Caco-2 (cell line): ENCODE measurements around the gene PVR. TPM values are rescaled to one million over a fixed set of nuclear protein-coding genes. Genes with fewer than 3 reads are reported as not detected.
"Not testable (repeated sequence)": the region's sequence is repeated elsewhere in the genome, so short reads cannot be mapped to it uniquely, and the experiment has no call there.

Source experiments
- BruUV-seq: library from RNA; stranded (reverse); fragments of 400-500 nt; replicated peaks from 2 replicates; lab custom pipeline; 2021; lab: Mats Ljungman, UMichigan
- CTCF ChIA-PET: fragments of 300-600 bp; sonication (Branson Sonifier 250); formaldehyde crosslinking; loops from one replicate; lab custom pipeline; 2022; ENCODE audit warnings: antibody characterized with exemption; lab: Charles Lee
- POLR2A ChIA-PET: fragments of 300-600 bp; sonication (Branson Sonifier 250); formaldehyde crosslinking; loops from one replicate; lab custom pipeline; 2022; ENCODE audit warnings: antibody characterized with exemption; lab: Charles Lee
- DNase-seq, 2 experiments: peaks; one replicate each; pipeline versions ENCODE4 v3.0.0 to v3.0.0-alpha.2; 2020 to 2022
- H3K27me3 ChIP-seq: replicated peaks from 2 replicates; pipeline ENCODE4 v1.6.0; 2011; ENCODE audit warnings: low read length; ENCODE audit not compliant: control insufficient read depth, insufficient read depth
- H3K36me3 ChIP-seq: 2 replicates; pipeline ENCODE4 v1.5.1; 2011; ENCODE audit warnings: low read length; ENCODE audit not compliant: control insufficient read depth, insufficient read depth
- H3K4me1 ChIP-seq: fragments of 250-450 bp; sonication (Bioruptor Pico); 2 replicates; pipeline ENCODE4 v1.5.1; 2020; ENCODE audit warnings: mild to moderate bottlenecking
- H3K4me3 ChIP-seq: 2 replicates; pipeline ENCODE4 v1.5.1; 2011; ENCODE audit warnings: low read depth, mild to moderate bottlenecking, control low read depth, low read length
- H3K9me3 ChIP-seq: fragments of 250-450 bp; sonication (Bioruptor Pico); 2 replicates; pipeline ENCODE4 v1.5.1; 2020; ENCODE audit warnings: mild to moderate bottlenecking, moderate library complexity
- H3K27ac Mint-ChIP-seq: one replicate; pipeline ENCODE4 v1.8.0; 2022; ENCODE audit warnings: mixed read lengths; ENCODE audit not compliant: unreplicated experiment
- H3K27me3 Mint-ChIP-seq: one replicate; pipeline ENCODE4 v1.8.0; 2022; ENCODE audit warnings: mixed read lengths; ENCODE audit not compliant: insufficient read depth, unreplicated experiment
- H3K36me3 Mint-ChIP-seq: one replicate; pipeline ENCODE4 v1.8.0; 2022; ENCODE audit warnings: mild to moderate bottlenecking, mixed read lengths; ENCODE audit not compliant: insufficient read depth, unreplicated experiment
- H3K4me1 Mint-ChIP-seq: one replicate; pipeline ENCODE4 v1.8.0; 2022; ENCODE audit warnings: low read depth, mixed read lengths; ENCODE audit not compliant: unreplicated experiment
- H3K4me3 Mint-ChIP-seq: one replicate; pipeline ENCODE4 v1.8.0; 2022; ENCODE audit warnings: mild to moderate bottlenecking, moderate library complexity, mixed read lengths; ENCODE audit not compliant: unreplicated experiment
- H3K9me3 Mint-ChIP-seq: one replicate; pipeline ENCODE4 v1.8.0; 2022; ENCODE audit warnings: mixed read lengths; ENCODE audit not compliant: unreplicated experiment
- intact Hi-C: fragments of 100-400 bp; cut with micrococcal nuclease; formaldehyde crosslinking; loops from one replicate; pipeline ENCODE4 v1.10.0; 2022; ENCODE audit not compliant: unreplicated experiment
- total RNA-seq: library from RNA; stranded (reverse); gene quantifications from 2 replicates; pipeline ENCODE4 v1.2.3, GENCODE V29; 2022
- TF ChIP-seq, protein P1 (sequence below), 2 experiments: fragments of 200-600 bp in 1 of 2; IDR thresholded peaks; 1 replicate in 1 of 2; 2 replicates in 1 of 2; pipeline versions ENCODE4 v1.5.1 to v1.8.0; 2011 to 2022; ENCODE audit warnings: antibody characterized with exemption in 1 of 2, control low read depth in 1 of 2, inconsistent platforms in 1 of 2, low read depth in 1 of 2, low read length in 1 of 2, mild to moderate bottlenecking in 1 of 2, moderate library complexity in 1 of 2; ENCODE audit not compliant: insufficient read depth in 1 of 2, severe bottlenecking in 1 of 2, unreplicated experiment in 1 of 2

PVR gene
- total RNA-seq, 1 experiment from 2014 or later = 86.5 TPM

DNA sequence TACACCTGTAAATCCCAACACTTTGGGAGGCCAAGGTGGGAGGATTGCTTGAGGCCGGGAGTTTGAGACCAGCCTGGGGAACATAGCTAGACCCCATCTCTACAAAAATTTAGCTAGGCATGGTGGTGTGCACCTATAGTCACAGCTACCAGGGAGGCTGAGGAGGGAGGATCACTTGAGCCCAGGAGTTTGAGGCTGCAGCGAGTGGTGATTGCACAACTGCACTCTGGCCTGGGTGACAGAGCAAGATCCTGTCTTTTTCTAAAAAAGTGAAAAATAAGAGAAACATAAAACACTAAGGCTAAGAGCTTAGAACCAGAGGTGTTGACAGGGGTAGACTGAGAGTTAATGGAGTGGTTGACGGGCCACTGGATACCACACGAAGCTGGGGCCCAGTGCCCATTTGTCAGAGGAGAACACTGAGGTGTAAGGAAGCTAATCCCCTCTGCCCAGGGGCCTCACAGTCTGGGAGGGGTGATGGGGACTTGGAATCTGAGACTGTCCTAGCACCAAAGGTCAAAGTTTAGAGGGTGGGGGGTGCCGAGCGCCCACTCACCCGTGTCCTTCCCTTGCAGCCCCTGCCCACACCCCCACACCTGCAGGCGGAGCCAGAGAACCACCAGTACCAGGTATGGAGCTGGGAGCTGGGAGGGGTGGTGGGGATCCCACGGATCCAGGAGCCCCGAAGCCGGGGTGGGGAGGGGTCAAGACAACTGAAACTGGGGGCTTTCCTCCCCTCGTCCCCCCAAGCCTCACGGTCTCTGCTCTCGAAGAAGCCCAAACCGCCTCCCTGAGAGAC is 38.5 kb downstream of the PVR start:
- DNase-seq = no peak
- BruUV-seq = no TSS peak
- Histone ChIP-seq H3K27me3 (no peaks in the 10 kb centered on the region), H3K4me1 (peaks cover 15% of the 10 kb centered on the region), H3K4me3 (no peak overlapping the region), H3K36me3 (no peaks in the 10 kb centered on the region; the same call in 1 of the 2 replicates), H3K9me3 (no peaks in the 10 kb centered on the region)
- H3K36me3 Mint-ChIP-seq = no peaks in the 10 kb centered on the region
- H3K4me1 Mint-ChIP-seq = peaks cover 18% of the 10 kb centered on the region
- H3K27ac Mint-ChIP-seq = no peak overlapping the region
- no peak overlapping the region for H3K4me3 Mint-ChIP-seq
- H3K27me3 Mint-ChIP-seq = no peaks in the 10 kb centered on the region
- POLR2A ChIA-PET = interaction anchor here (0.6 kb wide), 1 partner anchor 17 kb away, joined by 11 read pairs; no protein-coding TSS in a partner anchor
- intact Hi-C loops = no loop called here
- TF ChIP-seq, protein P1, sequence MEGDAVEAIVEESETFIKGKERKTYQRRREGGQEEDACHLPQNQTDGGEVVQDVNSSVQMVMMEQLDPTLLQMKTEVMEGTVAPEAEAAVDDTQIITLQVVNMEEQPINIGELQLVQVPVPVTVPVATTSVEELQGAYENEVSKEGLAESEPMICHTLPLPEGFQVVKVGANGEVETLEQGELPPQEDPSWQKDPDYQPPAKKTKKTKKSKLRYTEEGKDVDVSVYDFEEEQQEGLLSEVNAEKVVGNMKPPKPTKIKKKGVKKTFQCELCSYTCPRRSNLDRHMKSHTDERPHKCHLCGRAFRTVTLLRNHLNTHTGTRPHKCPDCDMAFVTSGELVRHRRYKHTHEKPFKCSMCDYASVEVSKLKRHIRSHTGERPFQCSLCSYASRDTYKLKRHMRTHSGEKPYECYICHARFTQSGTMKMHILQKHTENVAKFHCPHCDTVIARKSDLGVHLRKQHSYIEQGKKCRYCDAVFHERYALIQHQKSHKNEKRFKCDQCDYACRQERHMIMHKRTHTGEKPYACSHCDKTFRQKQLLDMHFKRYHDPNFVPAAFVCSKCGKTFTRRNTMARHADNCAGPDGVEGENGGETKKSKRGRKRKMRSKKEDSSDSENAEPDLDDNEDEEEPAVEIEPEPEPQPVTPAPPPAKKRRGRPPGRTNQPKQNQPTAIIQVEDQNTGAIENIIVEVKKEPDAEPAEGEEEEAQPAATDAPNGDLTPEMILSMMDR (IDR thresholded peaks at IDR 0.05; ENCODE audit: insufficient read depth in 1 of 2, low read depth in 1 of 2, low read length in 1 of 2, severe bottlenecking in 1 of 2, unreplicated experiment in 1 of 2) = no peak
- CTCF ChIA-PET = interaction anchor here (0.7 to 1.0 kb wide), 2 partner anchors 42 to 105 kb away, joined by 4 read pairs; no protein-coding TSS in a partner anchor
- no peaks in the 10 kb centered on the region for H3K9me3 Mint-ChIP-seq

DNA sequence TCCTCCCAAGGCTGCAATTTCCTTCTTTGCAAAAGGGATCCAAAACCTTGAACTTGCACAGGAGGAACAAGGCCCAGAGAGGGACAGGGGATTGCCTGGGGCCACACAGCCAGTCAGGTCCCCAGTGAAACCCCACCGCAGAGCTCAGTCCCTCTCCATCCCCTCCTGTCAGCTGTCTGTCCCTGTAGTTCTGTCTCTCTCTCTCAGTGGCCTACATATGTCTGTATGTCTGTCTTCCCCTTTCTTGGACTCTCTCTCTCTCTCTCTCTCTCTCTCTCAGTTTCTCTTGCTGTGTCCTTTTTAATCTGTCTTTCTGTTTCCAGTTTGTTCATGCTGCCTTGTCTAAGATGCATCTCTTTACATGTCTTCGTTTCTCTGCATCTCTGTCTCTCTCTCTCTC is 39.1 kb downstream of the PVR start:
- no TSS peak for BruUV-seq
- Mint-ChIP-seq H3K9me3 (no peaks in the 10 kb centered on the region), H3K4me1 (peaks cover 13% of the 10 kb centered on the region), H3K27ac (no peak overlapping the region), H3K36me3 (no peaks in the 10 kb centered on the region), H3K4me3 (no peak overlapping the region), H3K27me3 (no peaks in the 10 kb centered on the region)
- Histone ChIP-seq H3K4me3 (no peak overlapping the region), H3K27me3 (no peaks in the 10 kb centered on the region), H3K4me1 (peaks cover 8% of the 10 kb centered on the region), H3K9me3 (no peaks in the 10 kb centered on the region), H3K36me3 (no peaks in the 10 kb centered on the region; the same call in 1 of the 2 replicates)
- POLR2A ChIA-PET = interaction anchor here (0.6 kb wide), 1 partner anchor 17 kb away, joined by 11 read pairs; no protein-coding TSS in a partner anchor
- TF ChIP-seq, protein P1 (IDR thresholded peaks at IDR 0.05; ENCODE audit: insufficient read depth in 1 of 2, low read depth in 1 of 2, low read length in 1 of 2, severe bottlenecking in 1 of 2, unreplicated experiment in 1 of 2) = no peak
- DNase-seq = no peak
- CTCF ChIA-PET = interaction anchor here (0.7 to 1.0 kb wide), 2 partner anchors 41 to 106 kb away, joined by 4 read pairs; no protein-coding TSS in a partner anchor
- intact Hi-C loops = no loop called here

DNA sequence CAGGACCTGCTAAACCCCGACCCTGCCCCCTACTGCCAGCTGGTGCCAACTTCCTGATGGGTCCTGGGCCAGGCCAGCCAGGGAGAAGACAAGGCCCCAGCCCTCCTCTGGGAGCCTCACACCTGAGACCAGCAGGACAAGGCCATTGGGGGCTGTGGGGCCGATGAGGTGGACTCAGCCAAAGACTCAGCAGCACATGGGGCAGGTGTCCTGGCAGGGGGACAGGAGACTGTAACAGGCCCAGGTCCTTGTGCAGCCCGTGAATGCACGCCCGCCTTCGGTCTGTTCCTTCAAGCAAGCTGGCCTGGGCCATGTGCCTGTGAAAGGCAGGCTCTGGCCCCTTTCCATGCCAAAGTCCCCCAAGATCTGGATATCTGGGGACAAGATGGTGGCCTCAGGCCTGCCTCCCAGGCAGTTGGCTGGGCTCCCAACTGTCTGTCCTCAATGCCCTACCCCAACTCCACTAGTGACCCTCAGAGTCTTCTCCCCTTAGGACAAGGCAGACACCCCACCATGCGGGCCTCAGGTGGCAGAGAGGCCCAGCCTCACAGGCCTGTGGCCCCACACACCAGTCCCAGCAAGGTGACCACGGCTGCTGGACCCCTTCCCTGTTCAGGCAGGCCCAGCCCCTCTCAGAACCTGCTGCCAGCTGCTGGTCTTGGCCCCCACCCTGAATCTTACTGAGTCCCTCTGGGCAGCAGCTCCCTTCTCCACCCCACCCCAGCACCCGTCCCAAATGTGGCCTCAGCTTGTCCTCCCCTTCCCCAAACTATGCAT is 39.9 kb downstream of the PVR start:
- Mint-ChIP-seq H3K27me3 (no peaks in the 10 kb centered on the region), H3K27ac (no peak overlapping the region), H3K9me3 (no peaks in the 10 kb centered on the region), H3K4me3 (no peak overlapping the region), H3K4me1 (peaks cover 13% of the 10 kb centered on the region), H3K36me3 (no peaks in the 10 kb centered on the region)
- BruUV-seq = no TSS peak
- ChIA-PET POLR2A (no interaction called here), CTCF (interaction anchor here (0.8 kb wide), 1 partner anchor 87 kb away, joined by 3 read pairs; no protein-coding TSS in a partner anchor)
- no peak overlapping the region for H3K4me3 ChIP-seq
- DNase-seq = no peak
- TF ChIP-seq, protein P1 (IDR thresholded peaks at IDR 0.05; ENCODE audit: insufficient read depth in 1 of 2, low read depth in 1 of 2, low read length in 1 of 2, severe bottlenecking in 1 of 2, unreplicated experiment in 1 of 2) = no peak
- 0 out of 2 replicates have a peak, but pooled peaks cover 4% of the 10 kb centered on the region for H3K4me1 ChIP-seq
- intact Hi-C loops = no loop called here
- no peaks in the 10 kb centered on the region; the same call in 1 of the 2 replicates for H3K36me3 ChIP-seq
- no peaks in the 10 kb centered on the region for H3K9me3 ChIP-seq
- no peaks in the 10 kb centered on the region for H3K27me3 ChIP-seq

DNA sequence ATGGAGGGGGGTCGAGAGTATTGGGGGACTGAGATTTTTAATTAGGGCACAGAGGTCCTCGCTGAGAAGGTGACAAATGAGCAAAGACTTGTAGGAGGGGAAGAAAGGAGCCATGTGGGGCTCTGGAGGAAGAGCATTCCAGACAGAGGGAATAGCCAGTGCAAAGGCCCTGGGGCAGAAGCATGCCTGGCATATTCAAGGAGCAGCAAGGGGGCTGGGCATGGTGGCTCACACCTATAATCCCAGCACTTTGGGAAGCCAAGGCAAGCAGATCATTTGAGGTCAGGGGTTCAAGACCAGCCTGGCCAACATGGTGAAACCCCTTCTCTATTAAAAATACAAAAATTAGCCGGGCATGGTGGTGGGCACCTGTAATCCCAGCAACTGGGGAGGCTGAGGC is 40.7 kb downstream of the PVR start:
- H3K9me3 ChIP-seq, H3K4me1 ChIP-seq, DNase-seq, H3K4me3 ChIP-seq, H3K27me3 Mint-ChIP-seq, H3K36me3 ChIP-seq, POLR2A ChIA-PET, H3K27me3 ChIP-seq, H3K36me3 Mint-ChIP-seq, H3K9me3 Mint-ChIP-seq, CTCF ChIA-PET, BruUV-seq, H3K27ac Mint-ChIP-seq, intact Hi-C loops, H3K4me3 Mint-ChIP-seq: not testable (repeated sequence)
- peaks cover 17% of the 10 kb centered on the region for H3K4me1 Mint-ChIP-seq
